Posterior vena cava (tissue), 2 donors: ENCODE data around the gene TMPRSS13. TPM values are rescaled to one million over a fixed set of nuclear protein-coding genes. Genes with fewer than 3 reads are reported as not detected.
"Not testable (repeated sequence)": the region's sequence is repeated elsewhere in the genome, so short reads cannot be mapped to it uniquely, and the experiment has no call there.

Experiments
- DNase-seq: peaks from one replicate; pipeline ENCODE4 v3.0.0-alpha.2; 2020; ENCODE audit warnings: low spot score
- intact Hi-C, 2 donors: fragments of 100-400 bp; cut with DNase I; formaldehyde crosslinking; loops; one replicate each; pipeline versions ENCODE4 v1.14.1 to v1.14.2; 2022 to 2023
- total RNA-seq, 2 donors: library from RNA; stranded (reverse); fragmentation: NEBNext Ultra II Directional; extraction: Animal tissue kit (Norgen Biotek cat#: 25700); gene quantifications; one replicate each; pipeline ENCODE4 v1.2.1, GENCODE V29; 2021
- donor health status: DM: yes; HTN: yes; CAD: no.
- donor health status: DM: yes; HTN: yes; CAD: no.

TMPRSS13 gene
- total RNA-seq, 2 donors from 2014 or later: 0.24 to 0.37 TPM

GRCh38 chr11:117866526-117866925 lies 62.7 kb downstream of the TMPRSS13 start:
- DNase-seq: peak; percentile 48
- intact Hi-C loops: no loop called here

GRCh38 chr11:117865546-117865945 lies 63.7 kb downstream of the TMPRSS13 start:
- intact Hi-C loops: not testable (repeated sequence)

GRCh38 chr11:117863383-117863782 lies 65.8 kb downstream of the TMPRSS13 start:
- intact Hi-C loops: no loop called here

More at GRCh38 chr11:117865546-117865945, 63.7 kb downstream of the TMPRSS13 start:
- peak; percentile 62 for DNase-seq

GRCh38 chr11:117862753-117863152 lies 66.4 kb downstream of the TMPRSS13 start:
- DNase-seq: no peak
- intact Hi-C loops: no loop called here

More at GRCh38 chr11:117863383-117863782, 65.8 kb downstream of the TMPRSS13 start:
- no peak for DNase-seq

GRCh38 chr11:117862019-117862725 lies 67.0 kb downstream of the TMPRSS13 start:
- intact Hi-C loops: no loop called here
- peak; percentile 79 for DNase-seq

- intact Hi-C loops: no loop called here
- DNase-seq: peak; percentile 63
These were observed 67.8 kb downstream of the TMPRSS13 start for GRCh38 chr11:117861151-117862018.

- peak; percentile 46 for DNase-seq
- intact Hi-C loops: no loop called here
These were observed 69.1 kb downstream of the TMPRSS13 start for GRCh38 chr11:117860139-117860538.

GRCh38 chr11:117859488-117860112 lies 69.6 kb downstream of the TMPRSS13 start:
- DNase-seq: no peak

GRCh38 chr11:117859061-117859460 lies 70.1 kb downstream of the TMPRSS13 start:
- intact Hi-C loops: no loop called here
- peak; percentile 77 for DNase-seq

More at GRCh38 chr11:117859488-117860112, 69.6 kb downstream of the TMPRSS13 start:
- intact Hi-C loops: no loop called here

GRCh38 chr11:117857734-117858414 lies 71.3 kb downstream of the TMPRSS13 start:
- DNase-seq: peak; percentile 52
- intact Hi-C loops: no loop called here

GRCh38 chr11:117855912-117856651 lies 73.1 kb downstream of the TMPRSS13 start:
- intact Hi-C loops: no loop called here
- DNase-seq: peak; percentile 35

GRCh38 chr11:117855186-117855845 lies 73.9 kb downstream of the TMPRSS13 start:
- peak; percentile 40 for DNase-seq
- intact Hi-C loops: no loop called here

GRCh38 chr11:117852309-117852708 lies 76.9 kb downstream of the TMPRSS13 start:
- intact Hi-C loops: no loop called here
- no peak for DNase-seq

GRCh38 chr11:117851852-117852251 lies 77.3 kb downstream of the TMPRSS13 start:
- intact Hi-C loops: no loop called here
- peak; percentile 71 for DNase-seq

GRCh38 chr11:117851106-117851505 lies 78.1 kb downstream of the TMPRSS13 start:
- DNase-seq: peak; percentile 22
- intact Hi-C loops: no loop called here
